ENCODE measurements around the gene XG. TPM values are rescaled to one million over a fixed set of nuclear protein-coding genes. Genes with fewer than 3 reads are reported as not detected.

Gene XG
- total RNA-seq, 2 donors from 2014 or later = 0.51 to 1.3 TPM

DNA sequence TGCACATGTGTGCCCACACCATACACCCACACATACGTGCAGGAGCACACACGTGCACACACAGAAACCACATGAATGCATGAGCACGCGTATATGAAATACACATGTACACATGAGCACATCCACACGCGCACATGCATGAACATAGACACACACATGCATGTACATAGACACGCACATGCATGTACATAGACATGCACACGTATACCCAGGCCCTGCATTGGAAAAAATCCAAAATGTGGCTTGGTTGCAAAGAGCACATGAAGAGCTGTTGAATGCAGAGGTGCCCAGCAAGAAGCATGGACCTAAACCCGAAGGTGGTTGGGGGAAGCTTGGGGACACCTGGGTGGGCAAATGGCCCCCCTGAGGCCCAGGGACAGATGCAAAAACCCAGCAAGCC is 42.3 kb upstream of the XG start:
- TF ChIP-seq, protein P1, sequence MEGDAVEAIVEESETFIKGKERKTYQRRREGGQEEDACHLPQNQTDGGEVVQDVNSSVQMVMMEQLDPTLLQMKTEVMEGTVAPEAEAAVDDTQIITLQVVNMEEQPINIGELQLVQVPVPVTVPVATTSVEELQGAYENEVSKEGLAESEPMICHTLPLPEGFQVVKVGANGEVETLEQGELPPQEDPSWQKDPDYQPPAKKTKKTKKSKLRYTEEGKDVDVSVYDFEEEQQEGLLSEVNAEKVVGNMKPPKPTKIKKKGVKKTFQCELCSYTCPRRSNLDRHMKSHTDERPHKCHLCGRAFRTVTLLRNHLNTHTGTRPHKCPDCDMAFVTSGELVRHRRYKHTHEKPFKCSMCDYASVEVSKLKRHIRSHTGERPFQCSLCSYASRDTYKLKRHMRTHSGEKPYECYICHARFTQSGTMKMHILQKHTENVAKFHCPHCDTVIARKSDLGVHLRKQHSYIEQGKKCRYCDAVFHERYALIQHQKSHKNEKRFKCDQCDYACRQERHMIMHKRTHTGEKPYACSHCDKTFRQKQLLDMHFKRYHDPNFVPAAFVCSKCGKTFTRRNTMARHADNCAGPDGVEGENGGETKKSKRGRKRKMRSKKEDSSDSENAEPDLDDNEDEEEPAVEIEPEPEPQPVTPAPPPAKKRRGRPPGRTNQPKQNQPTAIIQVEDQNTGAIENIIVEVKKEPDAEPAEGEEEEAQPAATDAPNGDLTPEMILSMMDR (IDR thresholded peaks at IDR 0.05) = no peak
- Histone ChIP-seq H3K36me3 (peaks cover 10% of the 10 kb centered on the region), H3K27ac (peak overlapping the region; percentile 42 to 59), H3K9me3 (no peaks in the 10 kb centered on the region), H3K4me1 (peaks cover 0 to 61% of the 10 kb centered on the region in 2 donors), H3K27me3 (no peaks in the 10 kb centered on the region), H3K4me3 (no peak overlapping the region)
- DNase-seq (ENCODE audit: low spot score) = no peak

DNA sequence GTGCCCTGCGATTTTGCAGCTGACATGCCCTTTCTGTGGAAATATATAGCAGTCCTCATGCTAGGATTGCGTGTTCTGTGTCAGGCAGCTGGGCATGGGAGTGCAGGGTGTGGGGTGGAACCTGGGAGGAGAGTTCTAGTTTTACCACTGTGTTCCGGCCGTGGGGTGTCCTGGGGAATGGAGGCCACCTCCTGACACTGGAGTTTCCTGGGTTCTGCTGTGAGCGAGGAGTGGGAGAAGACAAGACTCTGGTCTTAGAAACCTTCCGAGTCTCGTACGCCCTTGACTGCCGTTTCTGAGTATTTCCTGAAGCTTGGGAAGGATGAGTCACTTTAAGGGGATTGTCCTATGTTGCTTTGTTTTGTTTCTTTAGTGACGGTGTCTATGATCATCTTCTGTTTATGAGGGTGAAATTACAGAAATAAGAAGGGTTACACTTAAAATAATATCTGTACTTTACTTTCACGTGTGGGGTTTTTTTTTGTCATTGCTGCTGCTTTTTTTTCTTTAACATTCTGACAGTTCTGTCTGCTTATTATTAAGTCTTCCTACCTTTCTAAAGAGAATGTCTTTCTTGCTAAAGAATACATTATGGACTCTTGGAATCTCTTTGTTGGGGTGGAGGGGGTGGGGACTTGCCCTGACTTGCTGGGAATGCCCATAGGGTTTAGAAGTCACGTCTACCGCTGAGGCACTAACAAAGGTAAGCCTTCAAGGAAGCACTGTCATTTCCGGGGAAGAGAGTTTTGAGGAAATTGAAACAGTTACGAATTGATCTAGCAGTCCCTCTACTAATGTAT is 41.6 kb upstream of the XG start:
- TF ChIP-seq, protein P1 (IDR thresholded peaks at IDR 0.05) = no peak
- Histone ChIP-seq H3K27ac (peak overlapping the region; percentile 42 to 59), H3K4me3 (no peak overlapping the region), H3K27me3 (no peaks in the 10 kb centered on the region), H3K36me3 (peaks cover 17% of the 10 kb centered on the region), H3K4me1 (peaks cover 0 to 54% of the 10 kb centered on the region in 2 donors), H3K9me3 (no peaks in the 10 kb centered on the region)
- DNase-seq (ENCODE audit: low spot score) = no peak

DNA sequence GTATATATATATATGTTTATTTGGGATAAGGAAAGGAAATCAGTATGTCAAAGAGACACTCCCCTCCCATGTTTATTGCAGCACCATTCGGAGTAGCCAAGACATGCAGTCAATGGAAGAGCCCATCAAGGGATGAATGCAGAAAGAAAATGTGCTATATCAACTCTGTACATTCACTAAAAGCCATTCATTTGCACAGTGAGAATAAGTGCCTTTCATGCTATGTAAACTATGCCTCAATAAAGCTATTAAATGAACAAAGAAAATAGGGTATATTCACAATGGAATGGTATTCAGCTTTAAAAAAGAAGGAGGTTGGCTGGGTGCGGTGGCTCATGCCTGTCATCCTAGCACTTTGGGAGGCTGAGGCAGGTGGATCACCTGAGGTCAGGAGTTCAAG is 40.4 kb upstream of the XG start:
- no peaks in the 10 kb centered on the region for H3K9me3 ChIP-seq
- no peak overlapping the region for H3K4me3 ChIP-seq
- TF ChIP-seq, protein P1 (IDR thresholded peaks at IDR 0.05) = no peak
- no peak for DNase-seq (ENCODE audit: low spot score)
- peaks cover 26% of the 10 kb centered on the region for H3K36me3 ChIP-seq
- H3K4me1 ChIP-seq = peaks cover 0 to 42% of the 10 kb centered on the region in 2 donors
- no peak overlapping the region for H3K27ac ChIP-seq
- H3K27me3 ChIP-seq = no peaks in the 10 kb centered on the region

DNA sequence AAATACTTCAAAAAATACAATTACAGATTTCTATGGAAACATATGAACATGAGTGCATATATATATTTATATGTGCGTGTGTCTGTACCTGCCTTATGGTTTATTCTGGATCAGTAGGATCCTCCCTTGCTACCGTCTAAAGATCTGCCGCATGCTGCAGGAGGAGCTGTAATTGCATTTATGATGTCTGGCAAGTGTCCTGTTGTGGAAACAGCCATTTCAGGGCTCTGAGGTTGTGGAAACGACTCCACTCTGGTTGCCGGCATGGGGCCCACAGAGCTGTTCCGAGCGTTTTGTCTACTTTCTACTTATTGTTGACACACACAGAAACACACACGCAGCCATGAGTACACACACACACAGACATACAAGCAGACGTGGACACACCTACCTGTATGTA is 39.4 kb upstream of the XG start:
- H3K4me3 ChIP-seq = no peak overlapping the region
- no peak overlapping the region for H3K27ac ChIP-seq
- DNase-seq (ENCODE audit: low spot score) = no peak
- H3K36me3 ChIP-seq = peaks cover 31% of the 10 kb centered on the region
- TF ChIP-seq, protein P1 (IDR thresholded peaks at IDR 0.05) = no peak
- peaks cover 0 to 32% of the 10 kb centered on the region in 2 donors for H3K4me1 ChIP-seq
- no peaks in the 10 kb centered on the region for H3K9me3 ChIP-seq
- no peaks in the 10 kb centered on the region for H3K27me3 ChIP-seq

DNA sequence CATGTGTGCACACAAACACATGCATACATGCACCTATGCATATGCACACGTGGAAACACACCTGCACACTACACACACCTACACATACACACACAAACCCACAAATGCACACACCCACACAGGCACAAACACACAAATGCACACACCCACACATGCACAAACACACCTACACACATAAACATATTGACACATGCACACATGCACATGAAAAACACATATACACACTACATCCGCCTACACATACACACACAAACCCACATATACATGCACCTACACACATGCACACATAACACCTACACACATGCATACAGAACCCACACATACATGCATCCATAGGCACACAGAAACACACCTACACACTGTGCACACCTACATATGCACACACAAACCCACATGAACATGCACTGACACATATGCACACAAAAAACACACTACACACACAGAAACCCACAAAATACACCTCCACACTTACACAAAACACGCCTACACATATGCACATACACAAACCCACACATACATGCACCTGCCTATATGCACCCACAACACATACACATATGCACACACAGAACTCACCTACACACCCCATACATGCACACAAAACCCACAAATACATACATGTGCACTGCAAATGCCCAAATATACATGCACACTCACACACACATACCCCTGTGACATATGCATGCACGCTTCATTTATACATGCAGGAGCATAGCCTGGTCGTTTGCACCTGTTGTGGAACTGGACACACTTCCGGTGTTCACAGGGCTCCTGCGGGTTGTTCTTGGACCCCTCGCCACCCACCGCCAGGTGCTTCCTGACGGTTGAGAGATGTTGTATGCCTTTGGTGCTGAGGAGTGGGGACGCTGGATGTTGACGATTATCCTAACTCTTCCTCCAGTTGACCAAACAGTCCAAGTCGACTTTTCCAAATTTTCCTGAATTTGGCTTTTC is 38.7 kb upstream of the XG start:
- H3K36me3 ChIP-seq = peaks cover 37% of the 10 kb centered on the region
- H3K9me3 ChIP-seq = no peaks in the 10 kb centered on the region
- no peak overlapping the region for H3K4me3 ChIP-seq
- H3K27ac ChIP-seq = no peak overlapping the region
- DNase-seq (ENCODE audit: low spot score) = no peak
- peaks cover 0 to 25% of the 10 kb centered on the region in 2 donors for H3K4me1 ChIP-seq
- H3K27me3 ChIP-seq = no peaks in the 10 kb centered on the region
- TF ChIP-seq, protein P1 (IDR thresholded peaks at IDR 0.05) = no peak

All from right atrium auricular region (tissue), 2 donors.